ENCODE data around the gene DOLPP1. TPM values are rescaled to one million over a fixed set of nuclear protein-coding genes. Genes with fewer than 3 reads are reported as not detected.

Gene DOLPP1
- polyA plus RNA-seq, 3 donors, result 5.4 to 6.6 (median 5.9) TPM

DNA sequence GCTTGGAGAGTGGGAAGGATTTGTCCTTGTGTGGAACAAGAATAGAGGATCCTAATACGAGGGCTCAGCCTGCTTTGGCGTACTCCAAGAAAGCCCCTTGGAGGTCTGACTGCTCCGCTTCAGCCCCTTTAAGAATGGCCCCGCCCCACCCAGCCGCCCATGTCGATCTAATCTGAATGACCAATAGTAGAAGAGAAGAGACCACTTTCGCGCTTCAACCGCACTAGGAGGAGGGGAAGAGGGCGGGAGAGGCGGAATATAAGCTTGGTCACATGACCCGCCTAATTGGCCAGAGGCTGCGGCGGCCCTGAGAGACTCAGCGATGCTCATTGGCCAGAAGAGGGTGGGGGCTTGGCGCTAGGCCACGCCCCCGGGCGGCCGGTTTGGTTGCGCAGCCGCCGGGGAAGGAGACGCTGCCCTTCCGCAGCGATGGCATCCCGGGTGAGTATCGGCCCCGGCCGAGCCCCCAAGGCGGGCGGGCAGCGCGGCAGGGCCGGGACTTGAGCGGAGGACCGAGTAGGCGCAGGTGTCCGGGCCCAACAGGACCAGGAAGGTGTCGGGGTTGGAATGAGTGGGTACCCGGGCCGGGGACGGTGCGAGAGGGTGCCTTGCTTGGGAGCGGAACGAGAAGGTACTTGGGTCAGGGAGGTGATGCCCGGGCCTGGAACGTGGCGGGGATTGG is 44.5 kb upstream of the DOLPP1 start, which contains the start of gene MIGA2:
Gene MIGA2, plus strand, starts transcription at position 386 of the 682 bp plus-strand sequence. CDS start 3,969 bp downstream, outside the sequence.
- H3K9me3 ChIP-seq (replicated peaks in 1 of 2; ENCODE audit: control insufficient read depth in 1 of 2, insufficient read depth in 1 of 2, low read length in 2 of 2), result no peaks in the 10 kb centered on the region
- Mint-ChIP-seq H3K36me3 (peaks cover 7 to 17% of the 10 kb centered on the region in 2 donors), H3K4me3 (peak within 1 kb of the TSS; percentile 96 to 98), H3K9me3 (peaks cover 0 to 1% (median 0%) of the 10 kb centered on the region in 7 donors), H3K27me3 (ENCODE audit: low read depth in 3 of 3) (peaks cover 0 to 1% (median 0%) of the 10 kb centered on the region in 3 donors), H3K4me1 (peaks cover 24% of the 10 kb centered on the region), H3K27ac (peak within 1 kb of the TSS; percentile 80 to 94 (median 83))
- intact Hi-C loops (cut with micrococcal nuclease), result loop anchor here (1.0 to 5.0 kb wide), 3 partner anchors 8 to 44 kb away; partner anchors contain the start of genes DOLPP1 (in 1 of the 2) and SH3GLB2 (in 1 of the 2)
- no peaks in the 10 kb centered on the region for H3K27me3 ChIP-seq (ENCODE audit: control insufficient read depth in 2 of 2, insufficient read depth in 2 of 2, low read length in 2 of 2)
- peaks cover 22 to 26% of the 10 kb centered on the region in 2 donors for H3K4me1 ChIP-seq (ENCODE audit: control insufficient read depth in 1 of 2, insufficient read depth in 2 of 2, low read length in 2 of 2)
- peak within 1 kb of the TSS; percentile 96 for H2AFZ ChIP-seq (ENCODE audit: insufficient read depth, low read depth, low read length, poor library complexity, severe bottlenecking)
- H3K9ac ChIP-seq (ENCODE audit: insufficient read depth, low read length, poor library complexity, severe bottlenecking), result peak within 1 kb of the TSS; percentile 85
- H3K79me2 ChIP-seq (ENCODE audit: insufficient read depth, low read length), result peaks cover 35% of the 10 kb centered on the region
- H3K27ac ChIP-seq (ENCODE audit: low read depth in 1 of 2, low read length in 2 of 2), result peak within 1 kb of the TSS; percentile 10 to 85
- peak; percentile 96 to 99 (median 97) for DNase-seq
- H3K36me3 ChIP-seq (replicated peaks in 1 of 2; ENCODE audit: control insufficient read depth in 1 of 2, insufficient read depth in 2 of 2, low read length in 2 of 2), result peaks cover 6 to 14% of the 10 kb centered on the region in 2 donors
- H4K20me1 ChIP-seq (ENCODE audit: insufficient read depth, low read length), result peaks cover 16% of the 10 kb centered on the region
- peak within 1 kb of the TSS; percentile 80 to 99 (median 94) for H3K4me3 ChIP-seq (replicated peaks in 1 of 3; ENCODE audit: low read depth in 2 of 3, low read length in 3 of 3)
- H3K4me2 ChIP-seq (replicated peaks; ENCODE audit: extremely low read depth, low read length, poor library complexity, severe bottlenecking), result peak within 1 kb of the TSS; percentile 99
- 0% methylated on average over 44 of the region's 49 CpGs for WGBS (ENCODE audit: insufficient coverage)
- no peak for TF ChIP-seq CTCF (IDR thresholded peaks at IDR 0.05)

DNA sequence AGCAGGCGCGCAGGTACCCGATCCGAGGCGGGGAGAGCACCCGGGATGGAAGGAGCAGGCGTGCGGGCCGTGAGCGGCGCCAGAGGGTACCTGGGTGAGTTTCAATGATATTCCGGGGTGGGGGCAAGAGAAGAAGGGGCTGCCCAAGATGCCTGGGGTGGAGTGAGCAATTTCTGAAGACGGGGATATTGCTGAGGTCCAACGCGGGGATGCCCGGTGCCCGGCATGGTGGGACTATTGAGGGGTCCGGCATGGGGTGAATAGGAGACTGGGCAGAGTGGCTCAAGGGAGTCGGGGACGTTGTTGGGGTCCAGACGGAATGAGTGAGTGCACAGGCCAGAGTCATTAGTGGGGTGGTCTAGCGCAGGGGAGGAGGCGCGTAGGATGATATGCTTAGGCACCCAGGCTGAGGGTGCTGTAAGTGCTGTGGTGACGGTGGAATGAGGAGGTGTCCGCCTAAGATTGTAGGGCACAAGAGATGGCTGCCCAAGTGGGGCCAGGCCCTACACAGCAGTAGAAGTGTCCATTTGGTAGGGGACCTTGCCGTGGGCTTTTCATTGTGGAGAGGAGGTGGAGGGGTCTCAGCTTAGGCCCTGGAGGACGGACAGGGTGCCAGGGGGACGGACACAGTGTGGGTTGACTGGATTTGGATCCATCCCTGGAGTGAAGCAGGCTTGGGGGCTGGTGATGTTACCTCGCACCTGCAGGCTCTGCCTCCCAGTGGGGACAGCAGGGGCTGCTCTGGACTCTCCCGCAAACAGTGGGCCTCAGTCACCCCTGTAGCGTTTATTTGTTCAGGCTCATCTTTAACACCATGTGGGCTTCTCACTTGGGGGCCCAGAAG is 43.8 kb upstream of the DOLPP1 start:
- intact Hi-C loops (cut with micrococcal nuclease), result loop anchor here (1.0 to 5.0 kb wide), 3 partner anchors 9 to 44 kb away; partner anchors contain the start of genes DOLPP1 (in 1 of the 2) and SH3GLB2 (in 1 of the 2)
- Mint-ChIP-seq H3K4me3 (peak overlapping the region; percentile 96 to 98), H3K9me3 (peaks cover 0 to 1% (median 0%) of the 10 kb centered on the region in 7 donors), H3K4me1 (peaks cover 24% of the 10 kb centered on the region), H3K27me3 (ENCODE audit: low read depth in 3 of 3) (peaks cover 0 to 1% (median 0%) of the 10 kb centered on the region in 3 donors), H3K27ac (peak overlapping the region; percentile 77 to 94 (median 83)), H3K36me3 (peaks cover 15 to 25% of the 10 kb centered on the region in 2 donors)
- peak overlapping the region; percentile 10 to 85 for H3K27ac ChIP-seq (ENCODE audit: low read depth in 1 of 2, low read length in 2 of 2)
- H3K36me3 ChIP-seq (replicated peaks in 1 of 2; ENCODE audit: control insufficient read depth in 1 of 2, insufficient read depth in 2 of 2, low read length in 2 of 2), result peaks cover 14 to 22% of the 10 kb centered on the region in 2 donors
- peaks cover 41% of the 10 kb centered on the region for H3K79me2 ChIP-seq (ENCODE audit: insufficient read depth, low read length)
- peak overlapping the region; percentile 99 for H3K4me2 ChIP-seq (replicated peaks; ENCODE audit: extremely low read depth, low read length, poor library complexity, severe bottlenecking)
- no peak for TF ChIP-seq CTCF (IDR thresholded peaks at IDR 0.05)
- H3K9ac ChIP-seq (ENCODE audit: insufficient read depth, low read length, poor library complexity, severe bottlenecking), result peak overlapping the region; percentile 85
- no peaks in the 10 kb centered on the region for H3K27me3 ChIP-seq (ENCODE audit: control insufficient read depth in 2 of 2, insufficient read depth in 2 of 2, low read length in 2 of 2)
- H4K20me1 ChIP-seq (ENCODE audit: insufficient read depth, low read length), result peaks cover 16% of the 10 kb centered on the region
- no peak for DNase-seq
- H3K4me3 ChIP-seq (replicated peaks in 1 of 3; ENCODE audit: low read depth in 2 of 3, low read length in 3 of 3), result peak overlapping the region; percentile 80 to 99 (median 94)
- H3K4me1 ChIP-seq (ENCODE audit: control insufficient read depth in 1 of 2, insufficient read depth in 2 of 2, low read length in 2 of 2), result peaks cover 22 to 26% of the 10 kb centered on the region in 2 donors
- WGBS (ENCODE audit: insufficient coverage), result 11% methylated on average over 28 of the region's 32 CpGs
- H3K9me3 ChIP-seq (replicated peaks in 1 of 2; ENCODE audit: control insufficient read depth in 1 of 2, insufficient read depth in 1 of 2, low read length in 2 of 2), result no peaks in the 10 kb centered on the region
- peak overlapping the region; percentile 96 for H2AFZ ChIP-seq (ENCODE audit: insufficient read depth, low read depth, low read length, poor library complexity, severe bottlenecking)
